Articular chondrocyte of knee joint (primary cell): ENCODE results near the gene SEZ6L. TPM values are rescaled to one million over a fixed set of nuclear protein-coding genes. Genes with fewer than 3 reads are reported as not detected.

Experiments
- small RNA-seq: library from RNA; depleted of rRNA; stranded (forward); fragments of <200 nt; gene quantifications from one replicate; pipeline ENCODE3, GENCODE V24; 2012
- total RNA-seq: library from RNA; depleted of rRNA; stranded (reverse); fragments of >200 nt; gene quantifications from 2 replicates; pipeline ENCODE4 v1.2.3, GENCODE V29; 2012

The SEZ6L gene
- total RNA-seq, result 0.11 and 0.26 TPM in 2 replicates

GRCh38 chr22:26169315-26170111, at the start of gene SEZ6L:
TSS of gene SEZ6L (plus strand) at chr22:26169462. CDS start at chr22:26169670, 208 bp downstream.

GRCh38 chr22:26428515-26429457, 259.5 kb downstream of the SEZ6L start, which contains the start of gene ASPHD2:
TSS of gene ASPHD2 (plus strand) at chr22:26429260. CDS start at chr22:26433616, 4,356 bp downstream.

Small RNA genes lying within 50 kb of the gene (small RNA-seq; reads per million reads assigned to genes)
- gene RNA5SP495, result not detected
